HG03139 (cell line): ENCODE measurements around the gene PSD2.

Experiments
- ATAC-seq: cut with Tn5 transposase; IDR thresholded peaks from one replicate; pipeline ENCODE4 v1.9.1; 2021; ENCODE audit not compliant: unreplicated experiment

Gene PSD2

GRCh38 chr5:139854029-139854605, 58.5 kb downstream of the PSD2 start:
- ATAC-seq: no peak

DNA sequence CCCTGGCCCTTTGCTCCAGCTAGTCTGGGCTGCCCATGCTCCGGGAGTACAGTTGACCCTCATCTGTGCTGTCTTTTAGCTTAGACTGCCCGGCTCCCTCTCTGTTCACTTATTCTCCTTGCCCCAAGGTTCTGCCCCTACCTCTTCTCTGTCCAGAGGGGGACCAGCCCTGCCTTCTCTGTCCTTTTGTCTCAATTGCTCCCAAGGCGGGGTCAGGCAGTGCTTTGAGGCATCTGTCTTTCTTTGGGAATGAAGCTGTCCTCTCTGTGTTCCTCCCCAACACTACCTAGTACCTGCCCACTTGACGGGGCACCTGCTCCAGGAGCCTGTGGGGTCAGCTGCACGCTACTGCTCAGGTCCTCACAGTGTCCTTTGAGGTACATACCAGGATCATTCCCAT, 59.3 kb downstream of the PSD2 start:
- no peak for ATAC-seq

DNA sequence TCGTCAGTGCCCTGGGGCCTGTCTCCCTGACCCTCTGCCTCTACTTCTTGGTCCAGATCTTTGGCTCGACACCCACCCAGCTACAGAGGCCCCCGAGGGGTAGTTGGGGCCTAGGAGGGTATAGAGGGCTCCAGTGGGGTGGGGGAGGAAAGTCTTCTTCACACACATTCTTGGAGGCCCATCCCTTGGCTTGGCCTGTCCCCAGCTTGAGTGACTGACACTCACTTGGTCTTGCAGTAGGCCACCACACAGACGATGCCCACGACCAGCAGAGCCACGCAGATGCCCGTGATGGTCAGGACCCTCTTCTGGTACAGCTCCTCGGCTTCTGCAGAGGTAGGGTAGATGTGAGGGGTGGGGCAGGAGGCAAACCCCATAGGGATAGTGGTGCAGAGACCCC, 59.8 kb downstream of the PSD2 start:
- ATAC-seq: no peak

GRCh38 chr5:139855946-139856540, 60.4 kb downstream of the PSD2 start:
- no peak for ATAC-seq

DNA sequence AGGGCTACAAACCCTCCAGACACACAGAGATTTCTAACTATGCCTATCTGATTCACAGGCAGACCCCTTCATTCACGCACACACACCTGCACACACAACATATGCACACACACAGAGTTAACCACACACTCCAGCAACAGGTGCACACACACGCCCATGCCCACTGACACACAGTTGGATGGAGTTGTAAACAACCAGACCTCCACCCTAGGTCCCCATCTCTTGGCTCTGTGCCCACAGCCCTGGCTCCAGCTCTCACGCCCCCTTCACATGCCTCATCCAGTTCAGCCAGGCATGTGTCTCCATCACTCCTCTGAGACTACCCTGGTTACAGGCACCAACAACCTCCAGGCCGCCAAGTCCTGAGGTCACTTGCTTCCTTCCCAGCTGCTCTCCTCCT, 61.1 kb downstream of the PSD2 start:
- no peak for ATAC-seq

- ATAC-seq: no peak
These were observed 63.4 kb downstream of the PSD2 start for GRCh38 chr5:139859013-139859412.

- no peak for ATAC-seq
These were observed 65.6 kb downstream of the PSD2 start for GRCh38 chr5:139861021-139861888.

DNA sequence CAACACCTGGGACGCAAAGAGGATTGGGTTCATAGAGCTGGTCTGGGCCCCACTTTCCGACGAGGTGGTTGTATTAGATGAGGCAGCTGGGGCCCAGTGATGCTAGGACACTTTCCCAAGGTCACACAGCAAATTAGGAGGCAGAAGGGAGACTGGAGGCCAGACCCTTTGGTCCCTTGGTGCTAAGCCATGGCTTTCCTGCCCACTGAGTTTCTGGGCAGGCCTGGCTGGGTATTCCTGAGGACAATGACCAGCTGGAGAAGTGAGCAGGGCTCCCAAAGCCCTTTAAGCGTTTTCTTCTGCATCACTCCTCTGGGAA, 66.2 kb downstream of the PSD2 start:
- ATAC-seq: no peak

GRCh38 chr5:139862313-139862712, 66.7 kb downstream of the PSD2 start:
- no peak for ATAC-seq

DNA sequence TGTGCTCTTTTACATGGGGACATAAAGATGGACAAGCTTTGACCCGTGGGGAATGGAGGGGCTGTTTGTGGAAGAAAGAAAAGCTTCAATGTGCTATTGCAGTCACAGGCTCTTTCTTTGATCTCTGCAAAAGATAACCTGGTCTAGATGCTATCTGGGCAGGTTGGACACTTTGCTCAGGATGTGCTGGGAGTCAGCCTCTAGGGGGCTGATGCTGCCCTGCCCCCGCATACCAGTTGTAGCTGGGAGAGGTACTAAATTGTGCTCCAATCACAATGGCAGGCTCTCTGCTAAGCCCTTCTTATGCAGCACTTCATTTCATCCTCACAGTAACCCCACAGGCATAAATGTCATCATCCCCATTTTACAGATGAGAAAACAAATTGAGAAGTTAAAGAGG, 67.2 kb downstream of the PSD2 start:
- ATAC-seq: no peak

DNA sequence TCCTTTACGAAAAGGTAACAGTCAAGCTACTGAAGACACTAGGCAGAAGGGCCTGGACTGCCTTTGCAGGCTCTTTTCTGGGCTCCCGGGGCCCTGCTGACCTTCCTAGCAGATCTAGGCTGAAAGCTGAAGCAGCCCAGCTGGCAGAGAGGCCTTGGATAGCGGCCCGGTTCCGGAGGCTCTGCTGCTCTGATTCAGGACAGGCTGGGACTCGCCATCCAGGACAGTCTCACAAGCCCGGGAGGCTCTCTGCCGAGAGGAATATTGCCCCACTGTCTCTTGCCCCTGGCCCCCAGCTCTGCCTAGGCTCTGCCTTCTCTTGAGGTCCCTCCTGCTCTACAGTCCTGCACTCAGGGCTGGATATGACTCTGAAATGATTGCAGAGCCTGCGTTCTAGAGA, 67.8 kb downstream of the PSD2 start:
- ATAC-seq: no peak

- ATAC-seq: no peak
These were observed 68.4 kb downstream of the PSD2 start for GRCh38 chr5:139863855-139864558.

GRCh38 chr5:139864716-139865483, 69.3 kb downstream of the PSD2 start:
- no peak for ATAC-seq

DNA sequence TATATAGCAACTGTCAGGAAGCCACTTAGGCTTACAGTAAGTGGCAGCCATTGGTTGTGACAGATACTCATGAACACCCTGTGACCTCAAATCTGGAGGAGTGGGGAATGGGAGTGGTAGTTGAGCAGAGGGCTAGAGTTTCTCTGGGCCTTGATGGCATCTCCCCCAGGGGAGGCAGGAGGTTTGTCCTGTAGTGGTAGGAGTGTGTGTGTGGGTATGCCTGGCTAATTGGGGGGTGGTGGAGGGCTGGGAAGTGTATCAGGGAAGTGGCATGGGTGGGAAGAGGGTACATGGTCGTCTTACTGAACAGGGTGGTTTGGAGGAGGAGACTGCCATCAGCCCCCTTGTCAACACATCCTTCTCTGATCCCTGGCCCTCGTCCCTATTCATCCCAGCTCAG, 71.5 kb downstream of the PSD2 start:
- no peak for ATAC-seq

GRCh38 chr5:139867581-139867980, 72.0 kb downstream of the PSD2 start:
- no peak for ATAC-seq

- no peak for ATAC-seq
These were observed 73.6 kb downstream of the PSD2 start for GRCh38 chr5:139869042-139869790.

- ATAC-seq: no peak
These were observed 75.1 kb downstream of the PSD2 start for GRCh38 chr5:139870677-139871076.

- no peak for ATAC-seq
These were observed 76.0 kb downstream of the PSD2 start for GRCh38 chr5:139871614-139872013.

DNA sequence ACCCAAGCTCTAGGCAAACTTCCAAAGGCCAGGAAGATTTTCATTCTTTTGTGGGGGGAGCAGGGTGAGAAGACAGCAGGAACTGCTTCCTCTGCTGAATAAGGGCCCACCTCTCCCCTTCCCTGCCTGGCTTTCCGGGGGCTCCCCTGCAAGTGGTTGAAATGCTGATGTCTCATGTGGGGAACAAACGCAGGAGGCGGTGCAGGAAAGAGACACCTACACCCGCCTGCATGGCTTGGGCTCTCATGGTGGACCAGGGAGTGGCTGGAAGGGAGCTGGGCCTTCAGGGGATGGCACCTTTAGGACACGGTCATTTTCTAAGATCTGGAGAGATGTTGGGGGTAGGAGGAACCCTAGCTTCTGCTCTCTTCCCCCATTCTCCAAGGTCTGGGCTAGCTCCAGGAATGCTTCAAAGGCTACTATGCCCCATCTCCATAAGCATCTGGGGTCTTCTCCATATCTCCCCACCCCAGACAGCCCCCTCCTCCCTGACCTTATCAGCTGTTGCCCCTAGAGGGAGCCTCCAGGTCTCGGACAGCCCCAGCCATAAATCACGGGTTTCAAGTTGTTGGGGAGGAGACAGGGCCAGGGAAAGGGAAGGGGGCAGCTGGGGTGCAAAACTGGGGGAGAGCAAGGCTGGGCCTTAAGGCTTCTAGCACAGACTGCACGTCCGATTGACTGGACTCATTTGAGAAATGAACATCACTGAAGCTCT, 76.6 kb downstream of the PSD2 start:
- ATAC-seq: no peak
